GM18498 (cell line): ENCODE measurements around the gene EIF4EBP3.

ENCODE experiments used
- ATAC-seq: cut with Tn5 transposase; IDR thresholded peaks from one replicate; pipeline ENCODE4 v1.9.1; 2021; ENCODE audit warnings: mild to moderate bottlenecking, moderate library complexity; ENCODE audit not compliant: unreplicated experiment

EIF4EBP3 gene

DNA sequence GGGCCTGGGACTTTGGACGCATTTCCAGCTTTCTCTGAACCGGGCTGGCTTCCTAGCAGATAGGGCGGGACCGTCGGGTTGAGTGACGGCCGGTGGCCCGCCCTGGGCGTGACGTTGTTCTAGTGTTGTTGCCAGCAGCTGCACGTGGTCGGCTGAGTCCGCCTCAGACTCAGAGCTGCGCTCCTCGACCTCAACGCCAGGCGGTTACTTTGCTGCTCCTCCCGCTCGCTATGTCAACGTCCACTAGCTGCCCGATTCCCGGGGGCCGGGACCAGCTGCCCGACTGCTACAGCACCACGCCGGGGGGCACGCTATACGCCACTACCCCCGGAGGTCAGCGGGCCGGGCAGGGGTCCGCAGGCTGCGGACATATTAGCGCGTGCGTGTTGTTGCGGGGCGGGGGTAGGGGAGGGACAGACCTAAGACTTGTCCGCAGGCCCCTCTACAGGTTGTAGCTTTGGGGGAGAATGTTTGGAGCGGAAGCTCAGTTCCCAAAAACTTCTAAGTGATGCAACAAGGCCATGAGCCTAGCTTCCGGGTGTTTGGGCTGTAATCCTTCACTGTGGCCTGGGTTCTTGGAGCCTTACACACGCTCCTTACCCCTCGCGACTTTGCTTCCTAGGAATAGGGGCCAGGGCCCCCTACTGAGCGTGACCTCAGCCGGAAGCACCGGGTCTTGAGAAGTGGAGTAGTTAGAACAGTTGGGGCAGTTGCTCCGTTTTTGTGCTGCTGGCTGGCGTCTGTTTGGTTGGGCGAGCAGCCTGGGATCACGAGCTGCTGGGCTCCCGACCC, at the start of gene EIF4EBP3:
Gene EIF4EBP3, plus strand, starts transcription at position 155 of the 792 bp plus-strand sequence. Its CDS starts 76 bp downstream, at position 231.
- ATAC-seq: peak; percentile 98

DNA sequence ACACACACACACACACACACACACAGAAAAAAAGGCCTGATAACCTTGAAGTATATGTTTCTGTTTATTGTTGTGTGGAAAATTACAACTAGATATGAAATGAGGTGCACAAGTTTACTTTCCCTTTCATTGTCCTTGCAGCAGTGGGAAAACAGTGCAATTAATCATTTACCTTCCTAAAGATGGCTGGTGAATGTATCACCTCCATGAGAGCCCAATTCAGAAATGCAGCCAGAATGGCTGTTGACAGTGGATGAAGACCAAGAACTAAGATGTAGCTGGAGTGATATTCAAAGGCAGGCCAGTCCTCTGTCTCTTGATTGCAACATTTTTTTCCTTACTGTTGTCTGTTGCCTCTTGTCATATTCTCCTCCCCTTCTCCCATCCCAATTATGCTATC, 49.6 kb upstream of the EIF4EBP3 start:
- ATAC-seq: no peak

DNA sequence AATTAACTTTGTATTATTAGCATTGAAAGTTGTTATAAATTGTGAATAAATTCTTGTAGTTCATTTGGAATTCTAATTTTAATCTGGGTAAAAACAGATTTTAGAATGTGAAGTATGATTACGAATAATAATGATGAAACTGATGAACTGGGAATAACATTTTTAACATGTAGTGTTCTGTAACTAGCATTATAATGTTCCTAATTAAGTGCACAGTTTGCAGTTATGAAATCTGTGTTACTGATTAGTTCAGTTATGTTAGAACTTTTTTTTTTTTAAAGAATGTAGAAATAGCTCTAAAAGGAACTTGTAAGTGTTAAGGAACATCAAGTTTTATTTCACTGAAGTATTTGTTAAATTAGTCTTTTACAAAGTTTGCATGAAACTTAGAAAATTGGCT, 48.9 kb upstream of the EIF4EBP3 start:
- no peak for ATAC-seq

DNA sequence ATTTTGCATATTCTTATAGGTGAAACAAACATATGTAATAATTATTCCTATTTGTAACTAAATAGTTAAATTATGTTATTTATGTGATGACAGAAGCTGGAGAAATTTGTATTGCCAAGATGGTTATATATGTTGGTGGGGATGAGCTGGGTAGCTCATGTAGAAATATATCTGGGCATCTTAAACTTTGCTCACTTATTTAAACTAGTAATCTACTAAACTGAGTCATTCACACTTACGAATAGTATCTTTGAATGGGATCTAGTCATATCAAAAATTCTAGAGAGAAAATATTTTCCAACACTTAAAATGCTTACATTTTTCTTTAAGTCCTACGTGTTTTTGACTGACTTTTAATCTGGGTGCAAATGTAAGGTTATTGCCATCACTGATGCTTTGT, 44.6 kb upstream of the EIF4EBP3 start:
- ATAC-seq: no peak

DNA sequence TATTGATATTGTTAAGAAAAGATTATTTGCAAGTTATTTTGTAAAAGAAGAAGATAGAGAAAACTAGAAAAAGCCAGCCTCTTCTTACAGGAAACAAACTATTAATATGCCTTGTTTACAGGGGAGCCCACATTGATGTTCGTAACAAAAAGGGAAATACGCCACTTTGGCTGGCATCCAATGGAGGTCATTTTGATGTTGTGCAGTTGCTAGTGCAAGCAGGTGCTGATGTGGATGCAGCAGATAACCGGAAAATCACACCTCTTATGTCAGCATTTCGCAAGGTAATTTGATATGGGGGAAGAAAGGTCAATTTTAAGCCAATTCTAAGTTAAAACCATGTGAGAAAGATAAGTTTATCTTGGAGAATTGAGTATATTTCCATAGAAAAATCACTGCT, 37.6 kb upstream of the EIF4EBP3 start:
- ATAC-seq: no peak

DNA sequence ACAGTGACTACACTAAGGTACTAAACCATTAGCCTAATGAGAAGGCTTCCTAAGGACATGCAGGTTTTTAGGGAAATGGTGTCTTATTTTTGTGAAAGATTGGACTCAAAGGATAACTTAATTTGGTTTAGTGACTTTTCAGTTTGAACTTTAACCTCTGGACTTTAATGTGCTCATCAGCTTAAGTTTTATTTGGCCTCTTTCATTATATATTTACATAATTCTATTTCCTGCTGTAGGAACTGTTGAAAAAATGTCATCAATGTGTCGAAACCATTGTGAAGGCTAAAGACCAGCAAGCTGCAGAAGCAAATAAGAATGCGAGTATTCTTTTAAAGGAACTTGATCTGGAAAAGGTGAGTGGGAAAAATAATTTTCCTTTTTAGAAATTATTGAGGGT, 34.3 kb upstream of the EIF4EBP3 start:
- ATAC-seq: no peak

DNA sequence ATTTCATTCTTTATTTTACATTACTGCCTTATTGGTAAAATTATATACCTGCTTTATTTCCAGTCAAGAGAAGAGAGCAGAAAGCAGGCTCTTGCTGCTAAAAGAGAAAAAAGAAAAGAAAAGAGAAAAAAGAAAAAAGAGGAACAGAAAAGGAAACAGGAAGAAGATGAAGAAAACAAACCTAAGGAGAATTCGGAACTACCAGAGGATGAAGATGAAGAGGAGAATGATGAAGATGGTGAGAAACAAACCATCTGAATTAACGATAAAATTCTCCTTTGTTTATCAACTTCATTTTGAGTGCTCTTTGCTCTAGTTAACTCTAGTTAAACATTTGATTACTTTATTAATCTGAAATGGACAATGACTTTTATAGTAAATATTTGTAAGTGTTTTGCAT, 23.5 kb upstream of the EIF4EBP3 start:
- no peak for ATAC-seq

DNA sequence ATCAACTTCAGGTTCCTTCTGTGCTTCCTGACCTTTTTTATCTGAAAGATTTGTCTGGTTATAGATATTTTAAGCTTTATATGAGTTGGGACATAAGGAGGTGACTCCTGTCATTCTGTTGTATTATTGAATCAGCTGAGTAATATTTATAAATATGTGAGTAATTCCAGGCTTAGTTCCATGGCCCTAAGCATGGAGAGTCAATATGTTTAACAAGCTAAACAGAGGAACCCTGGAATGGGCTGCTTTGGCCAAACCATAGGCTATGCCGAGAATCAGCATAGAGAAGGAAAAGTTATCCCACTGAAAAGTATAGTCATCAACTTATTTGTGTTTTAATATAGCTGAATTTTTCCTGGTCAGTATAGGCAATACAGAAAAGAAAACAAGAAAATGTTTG, 7.2 kb upstream of the EIF4EBP3 start:
- no peak for ATAC-seq

DNA sequence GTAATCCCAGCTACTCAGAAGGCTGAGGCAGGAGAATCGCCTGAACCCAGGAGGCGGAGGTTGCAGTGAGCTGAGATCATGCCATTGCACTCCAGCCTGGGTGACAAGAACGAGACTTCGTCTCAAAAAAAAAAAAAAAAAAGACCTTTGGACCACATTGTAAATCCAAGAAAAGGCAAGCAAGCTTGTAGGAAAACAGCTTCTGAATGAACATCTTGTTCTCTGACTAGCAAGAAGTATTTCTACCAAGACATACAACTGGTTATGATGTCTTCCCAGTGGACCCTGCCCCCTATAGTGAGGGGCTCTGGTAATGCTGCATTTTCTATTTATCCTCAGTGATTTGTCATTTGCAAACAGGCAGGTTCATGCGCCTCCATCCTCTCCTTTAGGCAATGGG, 4.5 kb upstream of the EIF4EBP3 start:
- no peak for ATAC-seq

DNA sequence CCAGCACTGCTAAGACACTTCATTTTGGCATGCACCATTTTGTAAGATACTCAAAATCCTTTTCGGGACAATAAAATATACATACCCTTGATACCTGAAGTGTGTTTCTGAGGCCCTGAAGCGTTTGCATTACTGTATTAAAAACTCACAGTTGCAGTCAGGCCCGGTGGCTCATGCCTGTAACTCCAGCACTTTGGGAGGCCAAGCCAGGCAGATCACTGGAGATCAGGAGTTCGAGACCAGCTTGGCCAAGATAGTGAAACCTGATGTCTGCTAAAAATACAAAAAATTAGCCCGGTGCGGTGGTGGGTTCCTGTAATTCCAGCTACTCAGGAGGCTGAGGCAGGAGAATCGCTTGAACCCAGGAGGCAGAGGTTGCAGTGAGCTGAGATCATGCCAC, 2.5 kb upstream of the EIF4EBP3 start:
- ATAC-seq: no peak

DNA sequence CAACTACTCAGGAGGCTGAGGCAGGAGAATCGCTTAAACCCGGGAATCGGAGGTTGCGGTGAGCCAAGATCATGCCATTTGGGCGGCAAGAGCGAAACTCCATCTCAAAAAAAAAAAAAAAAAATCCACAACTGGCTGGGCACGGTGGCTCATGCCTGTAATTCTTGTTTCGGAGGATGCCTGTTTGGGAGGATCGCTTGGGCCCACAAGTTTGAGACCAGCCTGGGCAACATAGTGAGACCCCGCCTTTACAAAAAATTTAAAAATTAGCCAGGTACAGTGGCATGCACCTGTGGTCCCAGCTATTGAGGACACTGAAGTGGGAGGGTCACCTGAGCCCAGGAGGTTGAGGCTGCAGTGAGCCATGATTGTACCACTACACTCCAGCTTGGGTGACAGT, 1.9 kb upstream of the EIF4EBP3 start:
- no peak for ATAC-seq

DNA sequence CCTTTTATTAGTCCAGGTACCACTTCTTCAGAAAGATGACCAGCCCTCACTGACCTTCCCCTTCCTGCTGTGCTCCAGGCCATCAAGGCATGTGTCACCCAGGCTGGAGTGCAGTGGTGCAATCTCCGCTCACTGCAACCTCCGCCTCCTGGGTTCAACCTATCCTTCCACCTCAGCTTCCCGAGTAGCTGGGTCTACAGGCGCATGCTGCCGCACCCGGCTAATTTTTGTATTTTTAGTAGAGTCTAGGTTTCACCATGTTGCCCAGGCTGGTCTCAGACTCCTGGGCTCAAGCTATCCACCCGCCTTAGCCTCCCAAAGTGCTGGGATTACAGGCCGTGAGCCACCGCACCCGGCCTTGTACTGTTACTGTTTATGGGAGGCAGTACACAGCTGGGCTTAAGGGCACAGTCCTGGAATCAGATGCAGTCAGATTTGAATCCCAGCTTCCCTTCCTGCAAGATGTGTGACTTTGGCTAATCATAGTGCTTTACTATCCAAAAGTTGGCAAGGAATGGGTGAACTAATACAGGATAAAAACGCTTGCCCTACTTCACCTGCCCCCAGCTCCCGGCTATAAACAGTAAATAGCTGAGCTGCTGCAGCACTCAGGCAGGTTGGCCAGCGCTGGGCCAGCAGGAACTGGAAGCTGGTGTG, 483 bp upstream of the EIF4EBP3 start:
- ATAC-seq: peak; percentile 1

DNA sequence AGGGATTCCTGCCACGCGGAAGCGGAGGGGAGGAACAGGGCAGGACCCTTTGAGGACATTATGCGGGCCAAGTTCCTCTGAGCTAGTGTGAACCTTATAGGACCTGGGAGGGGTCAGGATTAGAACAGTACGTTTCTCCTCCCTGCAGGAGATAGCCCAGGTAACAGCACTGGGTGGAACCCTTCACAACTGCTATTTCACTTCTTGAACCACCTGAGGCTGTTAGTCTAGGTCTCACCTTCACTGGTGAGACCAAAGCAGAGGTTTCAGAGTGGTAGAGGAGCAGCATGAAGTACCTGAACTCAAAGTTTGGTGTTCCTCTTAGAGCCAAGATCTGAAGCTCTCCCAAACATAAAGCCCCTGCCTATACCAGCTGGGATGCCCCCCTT, 832 bp downstream of the EIF4EBP3 start:
- peak; percentile 1 for ATAC-seq

DNA sequence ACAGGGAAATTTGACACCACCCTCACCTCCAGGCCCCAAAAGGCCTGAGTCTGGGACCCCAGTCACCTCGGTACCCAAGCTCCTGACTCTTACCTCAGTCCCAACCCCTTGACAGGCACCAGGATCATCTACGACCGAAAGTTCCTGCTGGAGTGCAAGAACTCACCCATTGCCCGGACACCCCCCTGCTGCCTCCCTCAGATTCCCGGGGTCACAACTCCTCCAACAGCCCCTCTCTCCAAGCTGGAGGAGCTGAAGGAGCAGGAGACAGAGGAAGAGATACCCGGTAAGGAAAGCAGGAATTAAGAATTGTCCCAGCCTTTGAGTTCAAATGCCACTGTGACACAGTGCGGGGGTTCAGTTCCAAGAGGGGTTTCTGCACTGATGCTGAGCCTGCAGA, 1.3 kb downstream of the EIF4EBP3 start:
- ATAC-seq: no peak

DNA sequence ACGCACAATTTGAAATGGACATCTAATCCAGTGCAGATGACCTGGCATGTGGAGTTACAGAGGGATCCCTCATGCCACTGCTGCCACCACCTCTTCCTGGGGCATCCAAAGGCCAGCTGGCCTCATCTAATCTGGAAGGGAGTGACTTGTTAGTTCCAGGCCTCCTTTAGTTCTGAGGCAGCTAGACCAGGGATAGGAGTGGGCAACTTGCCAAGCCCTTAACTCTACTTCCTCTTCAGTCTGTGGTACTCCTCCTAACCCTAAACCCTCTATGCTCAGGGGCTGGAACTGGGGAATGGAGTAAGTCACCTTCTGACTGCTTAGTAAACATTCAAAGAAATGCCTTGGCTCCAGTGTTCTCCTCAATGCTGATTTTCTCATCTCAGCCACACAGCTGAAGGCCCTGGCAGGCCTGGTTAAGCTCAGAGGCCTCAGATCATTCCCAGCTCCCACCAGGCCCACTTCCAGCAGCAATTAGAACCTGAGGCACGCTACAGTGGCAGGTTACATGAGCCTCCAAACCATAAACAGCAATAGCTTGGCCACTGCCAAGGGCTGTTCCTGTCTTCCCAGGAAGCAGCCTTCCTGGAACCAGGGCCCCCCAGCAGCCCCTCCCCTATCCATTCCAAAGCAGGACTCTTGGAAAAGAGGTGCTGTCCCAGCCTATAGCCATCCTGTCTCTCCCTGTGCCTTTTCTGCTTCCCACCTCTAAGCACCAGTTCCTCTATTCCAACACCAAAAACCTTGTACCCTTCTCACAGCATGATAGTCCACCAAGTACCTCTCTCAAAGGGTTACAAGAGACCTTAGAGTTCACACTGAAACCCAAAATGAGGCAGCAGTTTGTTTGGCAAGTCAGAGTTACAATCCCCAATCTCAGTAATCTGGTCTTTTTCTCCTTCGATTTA, 2.0 kb downstream of the EIF4EBP3 start:
- ATAC-seq: no peak

DNA sequence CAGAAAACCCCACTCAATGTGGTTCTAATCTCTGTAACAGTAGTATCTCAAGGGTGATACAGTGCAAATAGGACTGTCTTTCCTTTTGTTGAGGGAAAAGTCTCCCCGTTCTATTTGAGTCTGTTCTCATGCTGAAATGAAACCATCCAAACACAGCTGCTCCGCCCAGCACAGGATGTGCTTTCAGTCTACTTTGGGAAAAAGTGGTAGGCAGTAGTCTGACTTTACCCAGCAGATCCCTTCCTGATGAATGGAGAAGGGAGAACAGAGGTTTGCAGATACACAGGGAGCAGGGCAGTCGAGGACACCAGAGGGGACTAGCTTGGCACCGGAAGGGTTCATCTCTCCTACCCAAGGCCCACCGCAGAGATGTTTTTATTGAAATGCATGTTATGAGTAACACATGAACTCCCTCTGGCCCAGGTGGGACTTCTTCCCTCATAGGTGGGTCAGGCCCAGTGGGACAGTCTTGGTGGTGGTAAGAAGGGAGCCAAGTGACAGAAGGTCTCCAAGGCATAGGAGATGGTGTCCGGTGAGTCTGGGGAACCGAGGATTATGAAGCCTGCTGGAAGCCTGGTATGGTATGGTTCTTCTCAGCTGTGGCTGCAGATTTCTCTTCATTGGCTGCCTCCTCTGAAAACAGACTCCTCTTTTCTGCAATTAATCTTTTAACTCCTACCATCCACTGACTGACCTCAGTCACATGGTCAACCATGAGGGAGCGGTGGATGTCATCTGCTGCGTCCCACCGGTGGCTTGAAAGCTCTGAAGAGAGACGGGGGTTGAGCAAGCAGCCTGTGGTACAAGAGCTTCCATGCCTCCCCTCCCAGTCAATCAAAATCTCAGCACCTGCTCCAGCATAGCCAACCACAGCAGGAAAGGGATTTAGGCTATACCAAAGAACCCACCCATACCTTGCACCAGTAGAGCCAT, 3.0 kb downstream of the EIF4EBP3 start:
- no peak for ATAC-seq

DNA sequence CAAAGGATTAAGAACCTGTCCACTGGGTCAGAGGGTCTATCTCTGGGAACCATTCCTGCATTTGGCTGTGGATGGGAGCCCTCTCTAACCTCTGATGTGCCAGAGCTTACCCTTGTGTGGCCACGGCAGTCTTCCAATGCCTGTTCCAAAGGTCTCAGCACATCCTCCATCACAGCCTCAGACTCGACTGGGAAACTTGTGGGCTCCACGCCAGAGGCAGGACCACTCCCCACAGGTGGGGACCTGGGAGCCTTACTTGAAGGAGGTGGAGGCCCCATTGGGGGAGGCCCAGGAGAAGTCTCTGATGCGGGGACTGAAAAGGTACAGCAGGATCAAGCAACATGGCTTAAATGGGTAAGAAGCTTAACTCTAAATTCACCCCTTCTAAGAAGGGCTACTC, 4.4 kb downstream of the EIF4EBP3 start:
- ATAC-seq: no peak

DNA sequence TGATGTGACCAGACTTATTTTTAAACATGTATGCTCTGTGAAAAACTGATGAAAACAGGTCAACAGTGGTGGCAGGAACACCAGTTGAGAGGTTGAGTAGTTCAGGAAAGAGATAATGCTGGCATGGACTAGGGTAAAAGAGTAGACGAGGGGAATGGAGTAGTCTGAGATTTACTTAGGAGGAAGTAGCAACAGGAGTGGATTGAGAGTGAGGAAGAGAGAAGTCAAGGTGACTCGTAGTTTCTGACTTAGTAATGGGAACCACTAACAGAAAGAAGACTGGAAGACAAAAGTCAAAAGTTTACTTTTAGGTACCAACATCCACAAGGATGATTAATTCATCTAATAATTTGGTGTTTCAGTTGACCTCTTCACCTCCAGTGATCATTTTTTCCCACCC, 6.2 kb downstream of the EIF4EBP3 start:
- ATAC-seq: no peak

DNA sequence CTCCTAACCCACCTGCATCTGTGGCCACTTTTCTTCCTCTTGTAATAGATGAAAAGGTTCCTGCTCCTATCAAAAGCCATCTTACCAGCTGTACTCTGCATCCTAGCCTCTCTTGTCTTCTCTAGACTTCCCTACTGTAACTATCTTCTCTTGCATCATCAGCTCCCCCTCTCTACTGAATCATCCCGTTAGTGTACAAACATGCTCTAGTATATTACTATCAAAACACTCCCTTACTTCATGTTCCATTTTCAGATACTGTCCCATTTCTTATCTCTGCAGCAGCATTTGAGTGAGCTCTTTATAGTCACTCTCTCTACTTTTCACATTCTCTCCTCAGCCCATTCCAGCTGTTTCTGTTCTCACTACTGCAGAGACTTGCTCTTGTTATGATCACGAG, 7.0 kb downstream of the EIF4EBP3 start:
- no peak for ATAC-seq

DNA sequence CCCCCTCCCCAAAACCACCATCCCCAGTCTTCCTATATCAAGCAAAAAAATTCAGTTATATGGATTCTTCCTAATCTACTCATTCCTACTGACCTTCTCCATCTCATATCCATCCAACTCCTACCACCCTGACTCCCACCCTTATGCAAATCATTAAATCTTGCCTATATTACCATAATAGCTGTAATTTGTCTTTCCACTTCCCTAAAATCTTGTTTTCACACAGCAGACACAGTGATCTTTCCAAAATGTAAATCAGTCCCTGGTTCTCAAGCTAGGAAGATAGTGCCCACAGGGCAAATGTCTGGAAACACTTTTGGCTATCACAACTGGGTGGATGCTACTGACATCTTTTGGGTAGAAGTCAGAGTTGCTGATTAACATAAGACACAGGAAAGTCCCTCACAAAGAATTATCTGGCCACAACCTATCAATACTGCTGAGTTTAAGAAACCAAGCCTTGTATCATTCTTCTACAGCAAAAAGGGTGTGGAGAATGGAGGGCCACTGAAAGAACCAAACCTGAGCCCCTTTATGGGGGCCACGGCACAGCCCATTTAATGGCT, 8.4 kb downstream of the EIF4EBP3 start:
- no peak for ATAC-seq
